Stimulated activated effector memory CD8-positive, alpha-beta T cell treated with anti-CD3 and anti-CD28 coated beads, Interleukin-12 subunit alpha, Interleukin-12 subunit beta, amount 100 ng/mL, for 72 hours (primary cell): ENCODE data around the gene REM2.
"Not testable (repeated sequence)": the region's sequence is repeated elsewhere in the genome, so short reads cannot be mapped to it uniquely, and the experiment has no call there.

ENCODE experiments used
- ATAC-seq: fragments of 150-1000 bp; cut with Tn5 transposase; 2 replicates; pipeline ENCODE4 v1.10.0; 2021
- DNase-seq, 2 donors: peaks; one replicate each; pipeline ENCODE4 v3.0.0; 2021 to 2022; ENCODE audit warnings: low spot score in 2 of 2
- H3K27ac Mint-ChIP-seq: one replicate; pipeline ENCODE4 v1.8.0; 2022; ENCODE audit warnings: mild to moderate bottlenecking, mixed read lengths
- H3K36me3 Mint-ChIP-seq: one replicate; pipeline ENCODE4 v1.8.0; 2022; ENCODE audit warnings: mild to moderate bottlenecking, mixed read lengths
- H3K4me1 Mint-ChIP-seq: one replicate; pipeline ENCODE4 v1.8.0; 2022; ENCODE audit warnings: mixed read lengths
- H3K4me3 Mint-ChIP-seq: one replicate; pipeline ENCODE4 v1.8.0; 2022; ENCODE audit warnings: mild to moderate bottlenecking, mixed read lengths
- H3K9me3 Mint-ChIP-seq: one replicate; pipeline ENCODE4 v1.8.0; 2022; ENCODE audit warnings: mixed read lengths

Gene REM2

GRCh38 chr14:22860377-22860776, 22.6 kb upstream of the REM2 start:
- not testable (repeated sequence) for H3K36me3 Mint-ChIP-seq, H3K4me3 Mint-ChIP-seq, H3K9me3 Mint-ChIP-seq, H3K27ac Mint-ChIP-seq, DNase-seq, ATAC-seq
- H3K4me1 Mint-ChIP-seq: peaks cover 16% of the 10 kb centered on the region

- Mint-ChIP-seq H3K9me3 (no peaks in the 10 kb centered on the region), H3K4me1 (peaks cover 16% of the 10 kb centered on the region), H3K36me3 (peaks cover 7% of the 10 kb centered on the region), H3K27ac (no peak overlapping the region), H3K4me3 (no peak overlapping the region)
- no peak for DNase-seq
- no peak for ATAC-seq
Measured at GRCh38 chr14:22861651-22862050, 21.4 kb upstream of the REM2 start.

DNA sequence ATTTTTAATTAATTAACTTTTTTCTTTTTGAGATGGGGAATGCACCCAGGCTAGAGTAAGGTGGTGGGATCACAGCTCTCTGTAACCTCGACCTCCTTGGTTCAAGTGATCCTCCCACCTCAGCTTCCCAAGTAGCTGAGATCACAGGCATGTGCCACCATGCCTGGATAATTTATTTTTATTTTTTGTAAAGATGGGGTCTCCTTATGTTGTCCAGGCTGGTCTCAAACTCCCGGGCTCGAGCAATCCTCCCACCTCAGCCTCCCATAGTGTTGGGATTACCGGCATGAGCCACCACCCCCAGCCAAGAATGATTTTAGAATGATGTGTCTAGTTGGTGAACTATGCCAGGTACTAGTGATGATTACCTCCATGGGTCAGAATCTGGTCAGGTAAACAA, 18.0 kb upstream of the REM2 start:
- H3K9me3 Mint-ChIP-seq: no peaks in the 10 kb centered on the region
- H3K4me3 Mint-ChIP-seq: no peak overlapping the region
- no peaks in the 10 kb centered on the region for H3K36me3 Mint-ChIP-seq
- DNase-seq: no peak
- H3K4me1 Mint-ChIP-seq: no peaks in the 10 kb centered on the region
- H3K27ac Mint-ChIP-seq: no peak overlapping the region
- no peak for ATAC-seq

GRCh38 chr14:22865424-22866405, 17.3 kb upstream of the REM2 start:
- peaks cover 7% of the 10 kb centered on the region for H3K4me1 Mint-ChIP-seq
- peak overlapping the region; percentile 38 for H3K27ac Mint-ChIP-seq
- no peaks in the 10 kb centered on the region for H3K36me3 Mint-ChIP-seq
- no peaks in the 10 kb centered on the region for H3K9me3 Mint-ChIP-seq
- no peak overlapping the region for H3K4me3 Mint-ChIP-seq
- no peak for DNase-seq
- no peak for ATAC-seq

- Mint-ChIP-seq H3K36me3 (no peaks in the 10 kb centered on the region), H3K27ac (peak overlapping the region; percentile 38), H3K4me3 (no peak overlapping the region), H3K9me3 (no peaks in the 10 kb centered on the region), H3K4me1 (peaks cover 15% of the 10 kb centered on the region)
- DNase-seq (no peak), ATAC-seq (no peak)
Measured at GRCh38 chr14:22866874-22867273, 16.1 kb upstream of the REM2 start.

GRCh38 chr14:22870811-22871223, 12.2 kb upstream of the REM2 start:
- peaks cover 36% of the 10 kb centered on the region for H3K36me3 Mint-ChIP-seq
- peak; percentile 72 for ATAC-seq
- peak overlapping the region; percentile 97 for H3K27ac Mint-ChIP-seq
- H3K9me3 Mint-ChIP-seq: no peaks in the 10 kb centered on the region
- H3K4me3 Mint-ChIP-seq: peak overlapping the region; percentile 80
- peaks cover 35% of the 10 kb centered on the region for H3K4me1 Mint-ChIP-seq
- DNase-seq: no peak

GRCh38 chr14:22871224-22872032, 11.6 kb upstream of the REM2 start, which contains the start of gene LRP10:
Gene LRP10, plus strand, starts transcription at chr14:22871740. Its CDS starts 564 bp downstream, at chr14:22872304.
- Mint-ChIP-seq H3K4me1 (peaks cover 35% of the 10 kb centered on the region), H3K9me3 (no peaks in the 10 kb centered on the region), H3K27ac (peak within 1 kb of the TSS; percentile 97), H3K4me3 (peak within 1 kb of the TSS; percentile 80), H3K36me3 (peaks cover 42% of the 10 kb centered on the region)
- ATAC-seq: peak; percentile 89
- peak; percentile 62 to 93 for DNase-seq

- peaks cover 50% of the 10 kb centered on the region for H3K36me3 Mint-ChIP-seq
- DNase-seq (peak; percentile 61 to 87), ATAC-seq (peak; percentile 32)
- H3K9me3 Mint-ChIP-seq: no peaks in the 10 kb centered on the region
- H3K4me1 Mint-ChIP-seq: peaks cover 35% of the 10 kb centered on the region
- H3K4me3 Mint-ChIP-seq: peak overlapping the region; percentile 80
- peak overlapping the region; percentile 97 for H3K27ac Mint-ChIP-seq
Measured at GRCh38 chr14:22872033-22872832, 10.8 kb upstream of the REM2 start.

- no peak for DNase-seq
- peak overlapping the region; percentile 80 for H3K4me3 Mint-ChIP-seq
- peak overlapping the region; percentile 97 for H3K27ac Mint-ChIP-seq
- no peak for ATAC-seq
- peaks cover 58% of the 10 kb centered on the region for H3K36me3 Mint-ChIP-seq
- no peaks in the 10 kb centered on the region for H3K9me3 Mint-ChIP-seq
- H3K4me1 Mint-ChIP-seq: peaks cover 35% of the 10 kb centered on the region
Measured at GRCh38 chr14:22872833-22873520, 10.0 kb upstream of the REM2 start.

DNA sequence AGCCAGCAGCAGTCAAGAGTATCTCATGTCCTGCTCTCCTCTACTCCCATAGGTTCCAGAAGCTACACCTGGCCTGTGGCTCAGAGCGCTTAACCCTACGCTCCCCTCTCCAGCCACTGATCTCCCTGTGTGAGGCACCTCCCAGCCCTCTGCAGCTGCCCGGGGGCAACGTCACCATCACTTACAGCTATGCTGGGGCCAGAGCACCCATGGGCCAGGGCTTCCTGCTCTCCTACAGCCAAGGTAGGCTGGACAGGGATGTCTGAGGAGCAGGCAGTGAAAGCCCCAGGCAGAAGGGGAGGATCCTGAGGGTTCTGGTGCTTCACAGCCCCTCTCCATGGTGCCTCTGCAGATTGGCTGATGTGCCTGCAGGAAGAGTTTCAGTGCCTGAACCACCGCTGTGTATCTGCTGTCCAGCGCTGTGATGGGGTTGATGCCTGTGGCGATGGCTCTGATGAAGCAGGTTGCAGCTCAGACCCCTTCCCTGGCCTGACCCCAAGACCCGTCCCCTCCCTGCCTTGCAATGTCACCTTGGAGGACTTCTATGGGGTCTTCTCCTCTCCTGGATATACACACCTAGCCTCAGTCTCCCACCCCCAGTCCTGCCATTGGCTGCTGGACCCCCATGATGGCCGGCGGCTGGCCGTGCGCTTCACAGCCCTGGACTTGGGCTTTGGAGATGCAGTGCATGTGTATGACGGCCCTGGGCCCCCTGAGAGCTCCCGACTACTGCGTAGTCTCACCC, 7.8 kb upstream of the REM2 start:
- H3K9me3 Mint-ChIP-seq: no peaks in the 10 kb centered on the region
- H3K4me3 Mint-ChIP-seq: no peak overlapping the region
- peak overlapping the region; percentile 60 for H3K27ac Mint-ChIP-seq
- DNase-seq: no peak
- peaks cover 75% of the 10 kb centered on the region for H3K36me3 Mint-ChIP-seq
- ATAC-seq: no peak
- H3K4me1 Mint-ChIP-seq: peaks cover 44% of the 10 kb centered on the region

GRCh38 chr14:22875748-22876319, 7.2 kb upstream of the REM2 start:
- Mint-ChIP-seq H3K4me3 (no peak overlapping the region), H3K27ac (no peak overlapping the region), H3K36me3 (peaks cover 75% of the 10 kb centered on the region), H3K4me1 (peaks cover 37% of the 10 kb centered on the region), H3K9me3 (no peaks in the 10 kb centered on the region)
- no peak for DNase-seq
- no peak for ATAC-seq

DNA sequence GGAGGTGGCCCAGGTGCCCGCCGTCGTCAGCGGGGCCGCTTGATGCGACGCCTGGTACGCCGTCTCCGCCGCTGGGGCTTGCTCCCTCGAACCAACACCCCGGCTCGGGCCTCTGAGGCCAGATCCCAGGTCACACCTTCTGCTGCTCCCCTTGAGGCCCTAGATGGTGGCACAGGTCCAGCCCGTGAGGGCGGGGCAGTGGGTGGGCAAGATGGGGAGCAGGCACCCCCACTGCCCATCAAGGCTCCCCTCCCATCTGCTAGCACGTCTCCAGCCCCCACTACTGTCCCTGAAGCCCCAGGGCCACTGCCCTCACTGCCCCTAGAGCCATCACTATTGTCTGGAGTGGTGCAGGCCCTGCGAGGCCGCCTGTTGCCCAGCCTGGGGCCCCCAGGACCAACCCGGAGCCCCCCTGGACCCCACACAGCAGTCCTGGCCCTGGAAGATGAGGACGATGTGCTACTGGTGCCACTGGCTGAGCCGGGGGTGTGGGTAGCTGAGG, 6.0 kb upstream of the REM2 start:
- H3K4me1 Mint-ChIP-seq: peaks cover 30% of the 10 kb centered on the region
- peak overlapping the region; percentile 85 for H3K27ac Mint-ChIP-seq
- H3K4me3 Mint-ChIP-seq: no peak overlapping the region
- no peaks in the 10 kb centered on the region for H3K9me3 Mint-ChIP-seq
- DNase-seq (no peak), ATAC-seq (no peak)
- peaks cover 75% of the 10 kb centered on the region for H3K36me3 Mint-ChIP-seq
